Chondrocyte (in vitro differentiated cells): ENCODE data around the gene SUCLG1. TPM values are rescaled to one million over a fixed set of nuclear protein-coding genes. Genes with fewer than 3 reads are reported as not detected.

Source experiments
- DNase-seq: peaks from one replicate; pipeline ENCODE4 v3.0.0; 2021; ENCODE audit warnings: mixed read lengths, low spot score
- H3K27ac Mint-ChIP-seq: one replicate; pipeline ENCODE4 v1.8.0; 2021; ENCODE audit warnings: mild to moderate bottlenecking, moderate library complexity, mixed read lengths; ENCODE audit not compliant: unreplicated experiment
- H3K27me3 Mint-ChIP-seq: 2 replicates; pipeline ENCODE4 v1.8.0; 2021; ENCODE audit warnings: low read depth, mixed read lengths
- H3K36me3 Mint-ChIP-seq: 2 replicates; pipeline ENCODE4 v1.8.0; 2021; ENCODE audit warnings: low read depth, mixed read lengths
- H3K4me1 Mint-ChIP-seq: 2 replicates; pipeline ENCODE4 v1.8.0; 2021; ENCODE audit warnings: low read depth, mild to moderate bottlenecking, mixed read lengths
- H3K4me3 Mint-ChIP-seq: one replicate; pipeline ENCODE4 v1.8.0; 2021; ENCODE audit warnings: mild to moderate bottlenecking, moderate library complexity, mixed read lengths; ENCODE audit not compliant: unreplicated experiment
- H3K9me3 Mint-ChIP-seq: 2 replicates; pipeline ENCODE4 v1.8.0; 2021; ENCODE audit warnings: low read depth, mixed read lengths
- CTCF ChIP-seq: fragments of 200-600 bp; sonication (generic); IDR thresholded peaks from 2 replicates; pipeline ENCODE4 v1.5.0; 2021; ENCODE audit warnings: antibody characterized with exemption, mild to moderate bottlenecking, moderate library complexity
- total RNA-seq: library from RNA; stranded (reverse); gene quantifications from 3 replicates; pipeline ENCODE4 v1.2.1, GENCODE V29; 2021

Gene SUCLG1
- total RNA-seq, 1 donor from 2014 or later: 38.3 TPM

DNA sequence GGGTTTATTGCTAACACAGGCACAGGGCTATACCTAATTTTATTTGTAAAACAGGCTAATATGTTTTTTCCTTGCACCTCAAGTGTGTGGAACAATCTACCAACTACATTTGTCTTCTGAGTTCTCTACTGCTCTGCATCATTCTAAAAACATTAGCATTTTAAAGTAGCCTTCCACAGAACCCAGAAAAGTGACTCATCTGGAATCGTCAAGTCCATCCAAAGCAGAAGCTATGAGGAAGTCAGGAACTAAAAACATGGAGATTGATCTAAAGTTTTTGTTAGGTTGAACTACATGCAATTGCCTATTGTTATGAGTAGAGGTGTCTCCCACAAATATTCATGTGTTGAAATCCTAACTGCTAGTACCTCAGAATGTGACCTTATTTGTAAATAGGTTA, 70.9 kb downstream of the SUCLG1 start:
- no peak for DNase-seq
- no peak overlapping the region for H3K27ac Mint-ChIP-seq

GRCh38 chr2:84386336-84387040, 72.6 kb downstream of the SUCLG1 start:
- Mint-ChIP-seq H3K4me1 (no peaks in the 10 kb centered on the region), H3K27me3 (peaks cover 43% of the 10 kb centered on the region), H3K36me3 (no peaks in the 10 kb centered on the region), H3K27ac (no peak overlapping the region), H3K4me3 (no peak overlapping the region), H3K9me3 (no peaks in the 10 kb centered on the region)
- no peak for DNase-seq
- TF ChIP-seq CTCF: no peak

More for the DNA sequence above, 70.9 kb downstream of the SUCLG1 start:
- no peaks in the 10 kb centered on the region for H3K36me3 Mint-ChIP-seq
- no peak overlapping the region for H3K4me3 Mint-ChIP-seq
- TF ChIP-seq CTCF: no peak
- peaks cover 42% of the 10 kb centered on the region for H3K27me3 Mint-ChIP-seq
- H3K9me3 Mint-ChIP-seq: peaks cover 3% of the 10 kb centered on the region
- no peaks in the 10 kb centered on the region for H3K4me1 Mint-ChIP-seq

DNA sequence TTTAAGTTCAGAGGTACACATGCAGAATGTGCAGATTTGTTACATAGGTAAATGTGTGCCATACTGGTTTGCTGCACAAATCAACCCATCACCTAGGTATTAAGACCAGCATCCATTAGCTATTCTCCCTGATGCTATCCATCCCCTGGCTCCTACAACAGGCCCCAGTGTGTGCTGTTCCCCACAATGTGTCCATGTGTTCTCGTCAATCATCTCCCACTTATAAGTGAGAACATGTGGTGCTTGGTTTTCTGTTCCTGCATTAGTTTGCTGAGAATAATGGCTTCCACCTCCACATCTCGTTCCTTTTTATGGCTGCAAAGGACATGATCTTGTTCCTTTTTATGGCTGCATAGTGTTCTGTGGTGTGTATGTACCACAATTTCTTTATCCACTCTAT, 75.8 kb downstream of the SUCLG1 start:
- Mint-ChIP-seq H3K27me3 (peaks cover 41% of the 10 kb centered on the region), H3K4me1 (no peaks in the 10 kb centered on the region), H3K36me3 (no peaks in the 10 kb centered on the region), H3K9me3 (no peaks in the 10 kb centered on the region), H3K4me3 (no peak overlapping the region), H3K27ac (no peak overlapping the region)
- no peak for DNase-seq
- TF ChIP-seq CTCF: no peak

GRCh38 chr2:84380875-84381274, 78.2 kb downstream of the SUCLG1 start:
- Mint-ChIP-seq H3K9me3 (no peaks in the 10 kb centered on the region), H3K4me3 (no peak overlapping the region), H3K27me3 (peaks cover 29% of the 10 kb centered on the region), H3K4me1 (no peaks in the 10 kb centered on the region), H3K27ac (no peak overlapping the region), H3K36me3 (no peaks in the 10 kb centered on the region)
- no peak for DNase-seq
- no peak for TF ChIP-seq CTCF

DNA sequence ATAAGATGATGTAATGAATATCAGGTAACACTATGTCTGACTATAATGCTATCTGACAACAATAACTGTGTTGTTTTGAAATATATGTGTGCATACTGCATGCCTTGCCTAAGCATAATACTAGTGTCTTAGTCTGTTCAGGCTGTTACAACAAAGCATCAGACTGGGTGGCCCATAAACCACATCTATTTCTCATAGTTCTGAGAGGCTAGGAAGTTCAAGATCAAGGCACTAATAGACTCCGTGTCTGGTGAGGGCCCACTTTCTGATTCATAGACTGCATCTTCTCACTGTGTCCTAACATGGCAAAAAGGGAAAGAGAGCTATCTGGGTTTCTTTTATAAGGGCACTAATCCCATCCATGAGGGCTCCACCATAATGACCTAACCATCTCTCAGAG, 80.1 kb downstream of the SUCLG1 start:
- Mint-ChIP-seq H3K4me3 (no peak overlapping the region), H3K9me3 (no peaks in the 10 kb centered on the region), H3K27me3 (peaks cover 19% of the 10 kb centered on the region), H3K4me1 (no peaks in the 10 kb centered on the region), H3K27ac (no peak overlapping the region), H3K36me3 (no peaks in the 10 kb centered on the region)
- TF ChIP-seq CTCF: no peak
- DNase-seq: no peak
